GM12878 (cell line): Measurements from ENCODE around the gene AFF1. TPM values are rescaled to one million over a fixed set of nuclear protein-coding genes. Genes with fewer than 3 reads are reported as not detected.

ENCODE experiments used
- KDM1A ChIP-seq: fragments of 200-600 bp; sonication (generic); IDR thresholded peaks from 2 replicates; pipeline ENCODE4 v1.6.1; 2016; ENCODE audit warnings: borderline replicate concordance
- NFYB ChIP-seq: IDR thresholded peaks from 2 replicates; pipeline ENCODE4 v1.6.1; 2011; ENCODE audit warnings: low read depth, mild to moderate bottlenecking, low read length, improper control_type of control experiment, moderate library complexity; ENCODE audit not compliant: insufficient read depth
- NKRF ChIP-seq: fragments of 450-650 bp; conservative IDR thresholded peaks from 2 replicates; pipeline ENCODE4 v1.6.1; 2017; ENCODE audit warnings: mild to moderate bottlenecking, moderate library complexity
- NRF1 ChIP-seq: conservative IDR thresholded peaks from 2 replicates; pipeline ENCODE4 v1.6.1; 2011; ENCODE audit warnings: mild to moderate bottlenecking, low read depth, low read length, improper control_type of control experiment
- PAX8 ChIP-seq: fragments of 450-650 bp; IDR thresholded peaks from 2 replicates; pipeline ENCODE4 v1.6.1; 2017; ENCODE audit warnings: mild to moderate bottlenecking, moderate library complexity
- SIN3A ChIP-seq: IDR thresholded peaks from 2 replicates; pipeline ENCODE4 v1.6.1; 2012; ENCODE audit warnings: low read depth, low read length, improper control_type of control experiment
- SREBF1 ChIP-seq: IDR thresholded peaks from 2 replicates; pipeline ENCODE4 v1.6.1; 2012; ENCODE audit warnings: mild to moderate bottlenecking, low read length
- SUPT20H ChIP-seq: IDR thresholded peaks from 2 replicates; pipeline ENCODE4 v1.6.1; 2011; ENCODE audit warnings: low read depth, mild to moderate bottlenecking, low read length, moderate library complexity, borderline replicate concordance; ENCODE audit not compliant: control insufficient read depth
- TAF1 ChIP-seq: IDR thresholded peaks from 2 replicates; pipeline ENCODE4 v1.6.1; 2011; ENCODE audit warnings: mild to moderate bottlenecking, low read depth, low read length, borderline replicate concordance
- ZBTB4 ChIP-seq: fragments of 450-650 bp; formaldehyde crosslinking; IDR thresholded peaks from 2 replicates; pipeline ENCODE4 v1.4.0; 2022; ENCODE audit warnings: mild to moderate bottlenecking, moderate library complexity
- ZNF274 ChIP-seq: IDR thresholded peaks from one replicate; pipeline ENCODE4 v1.8.0; 2011; ENCODE audit not compliant: insufficient read length, insufficient read depth
- ZZZ3 ChIP-seq: IDR thresholded peaks from 2 replicates; pipeline ENCODE4 v1.6.1; 2011; ENCODE audit warnings: low read depth; ENCODE audit not compliant: control insufficient read depth, insufficient read length
- polyA plus RNA-seq, 11 experiments: library from polyadenylated mRNA; depleted of rRNA in 4 of 11; unstranded in 6 of 11; stranded (reverse) in 5 of 11; fragments of >200 nt; fragmentation: Nextera tagmentation in 4 of 11; fragmentation: Illumina TruSeq in 1 of 11; extraction: Ambion mirVana in 4 of 11; extraction: Trizol in 1 of 11; gene quantifications; 1 replicate in 1 of 11; 2 replicates in 10 of 11; pipeline versions ENCODE4 v1.2.1 to v1.2.3, GENCODE V29; 2011 to 2016; ENCODE audit warnings: inconsistent platforms in 2 of 11, missing spikeins in 2 of 11, low read depth in 1 of 11
- total RNA-seq, 4 experiments: library from RNA; depleted of rRNA in 3 of 4; stranded (reverse); fragments of >200 nt in 3 of 4; fragmentation: Illumina TruSeq in 1 of 4; extraction: Trizol in 1 of 4; gene quantifications; 2 replicates each; pipeline versions ENCODE4 v1.2.1 to v1.2.3, GENCODE V29; 2013 to 2021
- TF ChIP-seq, protein P1 (sequence below): fragments of 450-650 bp; IDR thresholded peaks from 2 replicates; pipeline ENCODE4 v1.6.1; 2018; ENCODE audit warnings: mild to moderate bottlenecking, low read depth, moderate library complexity; ENCODE audit not compliant: partially characterized antibody
- TF ChIP-seq, protein P2 (sequence below): fragments of 450-650 bp; IDR thresholded peaks from 2 replicates; pipeline ENCODE4 v1.6.1; 2016; ENCODE audit warnings: mild to moderate bottlenecking, moderate library complexity, borderline replicate concordance

AFF1 gene
- total and polyA plus RNA-seq, 10 of the 15 experiments (the other 5 are each of a cell fraction or from before 2014, with no cell fraction given) = 3.5 to 56.1 (median 21.5) TPM

DNA sequence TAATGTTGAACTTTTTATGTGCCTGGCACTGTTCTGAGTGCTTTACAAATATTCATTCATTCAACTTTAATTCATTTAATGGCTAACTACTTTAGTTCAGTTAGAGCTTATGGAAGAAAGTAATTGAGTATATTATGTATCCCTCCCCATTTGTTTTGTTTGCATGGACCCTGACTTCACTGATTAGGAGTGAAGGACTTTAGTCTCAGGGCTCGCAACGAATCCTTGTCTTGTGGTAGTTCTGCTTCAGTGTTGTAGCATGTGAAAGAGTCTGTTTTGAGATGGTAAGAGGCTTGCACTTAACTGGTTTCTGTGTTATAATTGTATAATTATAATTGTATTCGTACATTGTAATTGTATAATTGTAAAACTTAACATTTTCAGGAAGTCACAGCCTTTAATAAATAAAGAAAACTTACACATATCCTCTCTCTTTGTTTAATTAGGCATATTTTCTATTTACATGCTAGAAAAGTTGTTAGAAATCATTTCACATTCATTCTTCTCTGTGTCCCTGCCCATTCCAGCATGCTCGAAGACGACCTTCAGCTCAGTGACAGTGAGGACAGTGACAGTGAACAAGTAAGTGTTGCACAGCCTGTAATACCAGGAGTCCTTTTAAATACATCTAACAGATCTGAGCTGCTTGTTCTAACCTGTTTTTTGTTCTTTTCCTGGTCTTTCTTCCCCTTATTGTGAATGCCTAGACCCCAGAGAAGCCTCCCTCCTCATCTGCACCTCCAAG lies 170.5 kb downstream of the AFF1 start (continued):
- TF ChIP-seq PAX8 = no peak
- TF ChIP-seq, protein P1, sequence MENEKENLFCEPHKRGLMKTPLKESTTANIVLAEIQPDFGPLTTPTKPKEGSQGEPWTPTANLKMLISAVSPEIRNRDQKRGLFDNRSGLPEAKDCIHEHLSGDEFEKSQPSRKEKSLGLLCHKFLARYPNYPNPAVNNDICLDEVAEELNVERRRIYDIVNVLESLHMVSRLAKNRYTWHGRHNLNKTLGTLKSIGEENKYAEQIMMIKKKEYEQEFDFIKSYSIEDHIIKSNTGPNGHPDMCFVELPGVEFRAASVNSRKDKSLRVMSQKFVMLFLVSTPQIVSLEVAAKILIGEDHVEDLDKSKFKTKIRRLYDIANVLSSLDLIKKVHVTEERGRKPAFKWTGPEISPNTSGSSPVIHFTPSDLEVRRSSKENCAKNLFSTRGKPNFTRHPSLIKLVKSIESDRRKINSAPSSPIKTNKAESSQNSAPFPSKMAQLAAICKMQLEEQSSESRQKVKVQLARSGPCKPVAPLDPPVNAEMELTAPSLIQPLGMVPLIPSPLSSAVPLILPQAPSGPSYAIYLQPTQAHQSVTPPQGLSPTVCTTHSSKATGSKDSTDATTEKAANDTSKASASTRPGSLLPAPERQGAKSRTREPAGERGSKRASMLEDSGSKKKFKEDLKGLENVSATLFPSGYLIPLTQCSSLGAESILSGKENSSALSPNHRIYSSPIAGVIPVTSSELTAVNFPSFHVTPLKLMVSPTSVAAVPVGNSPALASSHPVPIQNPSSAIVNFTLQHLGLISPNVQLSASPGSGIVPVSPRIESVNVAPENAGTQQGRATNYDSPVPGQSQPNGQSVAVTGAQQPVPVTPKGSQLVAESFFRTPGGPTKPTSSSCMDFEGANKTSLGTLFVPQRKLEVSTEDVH = no peak
- TF ChIP-seq ZBTB4 (CRISPR knock-in tag) = no peak
- no peak for TF ChIP-seq KDM1A
- TF ChIP-seq NFYB = no peak
- TF ChIP-seq NKRF = no peak
- TF ChIP-seq ZZZ3 = no peak
- no peak for TF ChIP-seq TAF1
- TF ChIP-seq SREBF1 = no peak
- no peak for TF ChIP-seq ZNF274
- TF ChIP-seq SIN3A = no peak
- TF ChIP-seq, protein P2, sequence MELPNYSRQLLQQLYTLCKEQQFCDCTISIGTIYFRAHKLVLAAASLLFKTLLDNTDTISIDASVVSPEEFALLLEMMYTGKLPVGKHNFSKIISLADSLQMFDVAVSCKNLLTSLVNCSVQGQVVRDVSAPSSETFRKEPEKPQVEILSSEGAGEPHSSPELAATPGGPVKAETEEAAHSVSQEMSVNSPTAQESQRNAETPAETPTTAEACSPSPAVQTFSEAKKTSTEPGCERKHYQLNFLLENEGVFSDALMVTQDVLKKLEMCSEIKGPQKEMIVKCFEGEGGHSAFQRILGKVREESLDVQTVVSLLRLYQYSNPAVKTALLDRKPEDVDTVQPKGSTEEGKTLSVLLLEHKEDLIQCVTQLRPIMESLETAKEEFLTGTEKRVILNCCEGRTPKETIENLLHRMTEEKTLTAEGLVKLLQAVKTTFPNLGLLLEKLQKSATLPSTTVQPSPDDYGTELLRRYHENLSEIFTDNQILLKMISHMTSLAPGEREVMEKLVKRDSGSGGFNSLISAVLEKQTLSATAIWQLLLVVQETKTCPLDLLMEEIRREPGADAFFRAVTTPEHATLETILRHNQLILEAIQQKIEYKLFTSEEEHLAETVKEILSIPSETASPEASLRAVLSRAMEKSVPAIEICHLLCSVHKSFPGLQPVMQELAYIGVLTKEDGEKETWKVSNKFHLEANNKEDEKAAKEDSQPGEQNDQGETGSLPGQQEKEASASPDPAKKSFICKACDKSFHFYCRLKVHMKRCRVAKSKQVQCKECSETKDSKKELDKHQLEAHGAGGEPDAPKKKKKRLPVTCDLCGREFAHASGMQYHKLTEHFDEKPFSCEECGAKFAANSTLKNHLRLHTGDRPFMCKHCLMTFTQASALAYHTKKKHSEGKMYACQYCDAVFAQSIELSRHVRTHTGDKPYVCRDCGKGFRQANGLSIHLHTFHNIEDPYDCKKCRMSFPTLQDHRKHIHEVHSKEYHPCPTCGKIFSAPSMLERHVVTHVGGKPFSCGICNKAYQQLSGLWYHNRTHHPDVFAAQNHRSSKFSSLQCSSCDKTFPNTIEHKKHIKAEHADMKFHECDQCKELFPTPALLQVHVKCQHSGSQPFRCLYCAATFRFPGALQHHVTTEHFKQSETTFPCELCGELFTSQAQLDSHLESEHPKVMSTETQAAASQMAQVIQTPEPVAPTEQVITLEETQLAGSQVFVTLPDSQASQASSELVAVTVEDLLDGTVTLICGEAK = no peak
- TF ChIP-seq SUPT20H = no peak
- no peak for TF ChIP-seq NRF1
